SK-N-SH treated with all-trans-retinoic acid at 6 μM for 48 hours (cell line): ENCODE results near the gene UCN.

Experiments
- ARNTL ChIP-seq: fragments of 450-650 bp; formaldehyde crosslinking; IDR thresholded peaks from 2 replicates; pipeline ENCODE4 v1.5.0; 2020; ENCODE audit warnings: low read depth, mild to moderate bottlenecking, moderate library complexity, borderline replicate concordance
- ESRRG ChIP-seq: fragments of 250-450 bp; sonication (Bioruptor Pico); IDR thresholded peaks from 2 replicates; pipeline ENCODE4 v1.6.1; 2021; ENCODE audit warnings: mild to moderate bottlenecking
- ISL1 ChIP-seq: fragments of 250-450 bp; sonication (Bioruptor Pico); IDR thresholded peaks from 2 replicates; pipeline ENCODE4 v2.1.2; 2022; ENCODE audit warnings: mild to moderate bottlenecking, moderate library complexity
- OSR1 ChIP-seq: fragments of 250-450 bp; sonication (Bioruptor Pico); IDR thresholded peaks from 2 replicates; pipeline ENCODE4 v1.8.0; 2022; ENCODE audit warnings: moderate library complexity, mild to moderate bottlenecking, inconsistent platforms
- PPARA ChIP-seq: fragments of 250-450 bp; sonication (Bioruptor Pico); IDR thresholded peaks from 2 replicates; pipeline ENCODE4 v1.5.0; 2020; ENCODE audit warnings: mild to moderate bottlenecking, borderline replicate concordance
- RARB ChIP-seq: fragments of 250-450 bp; sonication (Bioruptor Pico); IDR thresholded peaks from 2 replicates; pipeline ENCODE4 v1.8.0; 2021; ENCODE audit warnings: mild to moderate bottlenecking, moderate library complexity
- TOX ChIP-seq: fragments of 250-450 bp; sonication (Bioruptor Pico); IDR thresholded peaks from 2 replicates; pipeline ENCODE4 v1.8.0; 2021; ENCODE audit warnings: mild to moderate bottlenecking, moderate library complexity, borderline replicate concordance
- ZC3H10 ChIP-seq: fragments of 250-450 bp; sonication (Bioruptor Pico); IDR thresholded peaks from 2 replicates; pipeline ENCODE4 v1.5.1; 2021; ENCODE audit warnings: mild to moderate bottlenecking, moderate library complexity
- ZNF70 ChIP-seq: fragments of 450-650 bp; formaldehyde crosslinking; IDR thresholded peaks from 2 replicates; pipeline ENCODE4 v1.5.0; 2020; ENCODE audit warnings: mild to moderate bottlenecking, moderate library complexity
- TF ChIP-seq, protein P1 (sequence below): fragments of 250-450 bp; sonication (Bioruptor Pico); IDR thresholded peaks from 2 replicates; pipeline ENCODE4 v1.8.0; 2020; ENCODE audit warnings: mild to moderate bottlenecking, moderate library complexity, borderline replicate concordance
- TF ChIP-seq, protein P2 (sequence below): fragments of 250-450 bp; sonication (Bioruptor Pico); IDR thresholded peaks from 2 replicates; pipeline ENCODE4 v1.8.0; 2021; ENCODE audit warnings: low read depth, mild to moderate bottlenecking, moderate library complexity, borderline replicate concordance
- TF ChIP-seq, protein P3 (sequence below): fragments of 250-450 bp; sonication (Bioruptor Pico); IDR thresholded peaks from 2 replicates; pipeline ENCODE4 v1.5.0; 2020; ENCODE audit warnings: mild to moderate bottlenecking, moderate library complexity

DNA sequence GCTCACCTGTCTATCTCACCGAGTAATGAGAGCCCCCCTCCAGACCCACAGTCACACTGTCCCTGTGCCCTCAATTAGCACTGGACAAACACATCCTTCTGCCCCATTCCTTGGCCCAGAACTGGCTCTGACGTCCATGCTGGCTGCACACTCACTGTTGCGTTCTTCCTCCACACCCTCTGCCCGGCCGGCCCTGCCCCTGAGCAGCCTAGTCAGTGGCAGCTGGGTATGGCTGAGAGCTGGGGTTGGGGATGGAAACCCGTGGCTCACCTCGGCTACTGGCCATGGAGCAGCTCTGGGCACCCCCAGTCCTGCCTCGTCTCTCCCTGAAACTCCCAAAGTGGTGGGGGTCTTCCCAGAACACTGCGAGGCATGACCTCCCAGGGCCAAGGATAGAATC is 6.5 kb upstream of the UCN start:
- TF ChIP-seq ARNTL (CRISPR knock-in tag) (no peak), ESRRG (CRISPR knock-in tag) (no peak), ZC3H10 (no peak), RARB (CRISPR knock-in tag) (no peak), OSR1 (CRISPR knock-in tag) (no peak), ZNF70 (CRISPR knock-in tag) (no peak), PPARA (no peak), TOX (CRISPR knock-in tag) (no peak), ISL1 (CRISPR knock-in tag) (no peak)
- TF ChIP-seq, protein P1, sequence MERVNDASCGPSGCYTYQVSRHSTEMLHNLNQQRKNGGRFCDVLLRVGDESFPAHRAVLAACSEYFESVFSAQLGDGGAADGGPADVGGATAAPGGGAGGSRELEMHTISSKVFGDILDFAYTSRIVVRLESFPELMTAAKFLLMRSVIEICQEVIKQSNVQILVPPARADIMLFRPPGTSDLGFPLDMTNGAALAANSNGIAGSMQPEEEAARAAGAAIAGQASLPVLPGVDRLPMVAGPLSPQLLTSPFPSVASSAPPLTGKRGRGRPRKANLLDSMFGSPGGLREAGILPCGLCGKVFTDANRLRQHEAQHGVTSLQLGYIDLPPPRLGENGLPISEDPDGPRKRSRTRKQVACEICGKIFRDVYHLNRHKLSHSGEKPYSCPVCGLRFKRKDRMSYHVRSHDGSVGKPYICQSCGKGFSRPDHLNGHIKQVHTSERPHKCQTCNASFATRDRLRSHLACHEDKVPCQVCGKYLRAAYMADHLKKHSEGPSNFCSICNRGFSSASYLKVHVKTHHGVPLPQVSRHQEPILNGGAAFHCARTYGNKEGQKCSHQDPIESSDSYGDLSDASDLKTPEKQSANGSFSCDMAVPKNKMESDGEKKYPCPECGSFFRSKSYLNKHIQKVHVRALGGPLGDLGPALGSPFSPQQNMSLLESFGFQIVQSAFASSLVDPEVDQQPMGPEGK: no peak
- TF ChIP-seq, protein P2, sequence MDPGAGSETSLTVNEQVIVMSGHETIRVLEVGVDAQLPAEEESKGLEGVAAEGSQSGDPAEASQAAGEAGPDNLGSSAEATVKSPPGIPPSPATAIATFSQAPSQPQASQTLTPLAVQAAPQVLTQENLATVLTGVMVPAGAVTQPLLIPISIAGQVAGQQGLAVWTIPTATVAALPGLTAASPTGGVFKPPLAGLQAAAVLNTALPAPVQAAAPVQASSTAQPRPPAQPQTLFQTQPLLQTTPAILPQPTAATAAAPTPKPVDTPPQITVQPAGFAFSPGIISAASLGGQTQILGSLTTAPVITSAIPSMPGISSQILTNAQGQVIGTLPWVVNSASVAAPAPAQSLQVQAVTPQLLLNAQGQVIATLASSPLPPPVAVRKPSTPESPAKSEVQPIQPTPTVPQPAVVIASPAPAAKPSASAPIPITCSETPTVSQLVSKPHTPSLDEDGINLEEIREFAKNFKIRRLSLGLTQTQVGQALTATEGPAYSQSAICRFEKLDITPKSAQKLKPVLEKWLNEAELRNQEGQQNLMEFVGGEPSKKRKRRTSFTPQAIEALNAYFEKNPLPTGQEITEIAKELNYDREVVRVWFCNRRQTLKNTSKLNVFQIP (CRISPR knock-in tag): no peak
- TF ChIP-seq, protein P3, sequence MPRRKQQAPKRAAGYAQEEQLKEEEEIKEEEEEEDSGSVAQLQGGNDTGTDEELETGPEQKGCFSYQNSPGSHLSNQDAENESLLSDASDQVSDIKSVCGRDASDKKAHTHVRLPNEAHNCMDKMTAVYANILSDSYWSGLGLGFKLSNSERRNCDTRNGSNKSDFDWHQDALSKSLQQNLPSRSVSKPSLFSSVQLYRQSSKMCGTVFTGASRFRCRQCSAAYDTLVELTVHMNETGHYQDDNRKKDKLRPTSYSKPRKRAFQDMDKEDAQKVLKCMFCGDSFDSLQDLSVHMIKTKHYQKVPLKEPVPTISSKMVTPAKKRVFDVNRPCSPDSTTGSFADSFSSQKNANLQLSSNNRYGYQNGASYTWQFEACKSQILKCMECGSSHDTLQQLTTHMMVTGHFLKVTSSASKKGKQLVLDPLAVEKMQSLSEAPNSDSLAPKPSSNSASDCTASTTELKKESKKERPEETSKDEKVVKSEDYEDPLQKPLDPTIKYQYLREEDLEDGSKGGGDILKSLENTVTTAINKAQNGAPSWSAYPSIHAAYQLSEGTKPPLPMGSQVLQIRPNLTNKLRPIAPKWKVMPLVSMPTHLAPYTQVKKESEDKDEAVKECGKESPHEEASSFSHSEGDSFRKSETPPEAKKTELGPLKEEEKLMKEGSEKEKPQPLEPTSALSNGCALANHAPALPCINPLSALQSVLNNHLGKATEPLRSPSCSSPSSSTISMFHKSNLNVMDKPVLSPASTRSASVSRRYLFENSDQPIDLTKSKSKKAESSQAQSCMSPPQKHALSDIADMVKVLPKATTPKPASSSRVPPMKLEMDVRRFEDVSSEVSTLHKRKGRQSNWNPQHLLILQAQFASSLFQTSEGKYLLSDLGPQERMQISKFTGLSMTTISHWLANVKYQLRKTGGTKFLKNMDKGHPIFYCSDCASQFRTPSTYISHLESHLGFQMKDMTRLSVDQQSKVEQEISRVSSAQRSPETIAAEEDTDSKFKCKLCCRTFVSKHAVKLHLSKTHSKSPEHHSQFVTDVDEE (CRISPR knock-in tag): no peak
